PFSK-1 (cell line): ENCODE data around the gene PTAR1.

Source experiments
- POLR2AphosphoS5 ChIP-seq: IDR thresholded peaks from 2 replicates; pipeline ENCODE4 v1.6.1; 2012; ENCODE audit warnings: low read depth, mild to moderate bottlenecking, control low read depth, low read length, moderate library complexity
- SIN3A ChIP-seq: IDR thresholded peaks from 2 replicates; pipeline ENCODE4 v1.6.1; 2012; ENCODE audit warnings: mild to moderate bottlenecking, low read length, moderate library complexity, borderline replicate concordance; ENCODE audit not compliant: insufficient read depth
- TAF1 ChIP-seq: IDR thresholded peaks from 2 replicates; pipeline ENCODE4 v1.6.1; 2012; ENCODE audit warnings: low read length, control low read depth, borderline replicate concordance; ENCODE audit not compliant: insufficient read depth

DNA sequence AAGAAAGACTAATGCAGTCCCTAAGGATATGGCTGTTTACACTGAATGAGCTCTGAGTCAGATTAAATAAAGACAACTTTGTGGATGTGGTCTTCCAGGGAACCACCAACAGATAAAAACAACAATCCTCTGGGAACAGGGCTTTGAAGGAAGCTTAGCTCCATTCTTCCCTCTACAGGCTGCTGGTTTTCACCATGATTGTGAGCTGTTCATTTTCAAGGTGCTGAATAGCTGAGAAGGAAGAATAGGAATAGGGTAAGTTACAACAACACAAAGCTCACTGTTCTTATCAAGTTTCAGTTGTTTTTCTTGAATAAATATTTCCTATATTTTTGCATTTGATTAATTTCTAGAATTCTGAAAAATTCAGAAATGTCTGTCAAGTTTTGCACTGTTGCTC, 25.9 kb upstream of the PTAR1 start:
- no peak for TF ChIP-seq TAF1
- TF ChIP-seq SIN3A: no peak
- TF ChIP-seq POLR2AphosphoS5: no peak
